AG09309 (cell line): ENCODE data around the gene ZDHHC13.

Source experiments
- DNase-seq: peaks from one replicate; pipeline ENCODE4 v3.0.0-alpha.2; 2010; ENCODE audit warnings: low read depth
- H3K4me3 ChIP-seq: 2 replicates; pipeline ENCODE4 v1.5.1; 2011; ENCODE audit warnings: mild to moderate bottlenecking, low read depth, low read length, moderate library complexity; ENCODE audit not compliant: control insufficient read depth
- CTCF ChIP-seq: IDR thresholded peaks from 2 replicates; pipeline ENCODE4 v1.5.1; 2011; ENCODE audit warnings: mild to moderate bottlenecking, low read depth, low read length, inconsistent platforms; ENCODE audit not compliant: insufficient read depth, control insufficient read depth; ENCODE audit errors: missing control alignments

ZDHHC13 gene

GRCh38 chr11:19099093-19099492 is 17.9 kb upstream of the ZDHHC13 start:
- TF ChIP-seq CTCF = no peak
- DNase-seq = no peak
- no peak overlapping the region for H3K4me3 ChIP-seq

- H3K4me3 ChIP-seq = no peak overlapping the region
- DNase-seq = no peak
- no peak for TF ChIP-seq CTCF
Measured at GRCh38 chr11:19100885-19101284, 16.1 kb upstream of the ZDHHC13 start.

- TF ChIP-seq CTCF = no peak
- no peak overlapping the region for H3K4me3 ChIP-seq
- no peak for DNase-seq
Measured at GRCh38 chr11:19101796-19102520, 15.0 kb upstream of the ZDHHC13 start.

GRCh38 chr11:19102521-19102900 is 14.5 kb upstream of the ZDHHC13 start:
- no peak for TF ChIP-seq CTCF
- DNase-seq = no peak
- H3K4me3 ChIP-seq = no peak overlapping the region

- TF ChIP-seq CTCF = no peak
- no peak overlapping the region for H3K4me3 ChIP-seq
- no peak for DNase-seq
Measured at GRCh38 chr11:19105011-19105410, 12.0 kb upstream of the ZDHHC13 start.

- TF ChIP-seq CTCF = no peak
- no peak overlapping the region for H3K4me3 ChIP-seq
- no peak for DNase-seq
Measured at GRCh38 chr11:19107125-19107524, 9.8 kb upstream of the ZDHHC13 start.
